WI38 (cell line): Measurements from ENCODE around the gene AGO3.

ENCODE experiments used
- H3K4me3 ChIP-seq: 2 replicates; pipeline ENCODE4 v1.5.1; 2011; ENCODE audit warnings: low read depth, mild to moderate bottlenecking, control low read depth, low read length
- TF ChIP-seq, protein P1 (sequence below): IDR thresholded peaks from 2 replicates; pipeline ENCODE4 v1.5.1; 2012; ENCODE audit warnings: low read depth, mild to moderate bottlenecking, control low read depth, low read length

AGO3 gene

GRCh38 chr1:36031441-36031840 lies 100.5 kb downstream of the AGO3 start:
- H3K4me3 ChIP-seq, result no peak overlapping the region
- TF ChIP-seq, protein P1, sequence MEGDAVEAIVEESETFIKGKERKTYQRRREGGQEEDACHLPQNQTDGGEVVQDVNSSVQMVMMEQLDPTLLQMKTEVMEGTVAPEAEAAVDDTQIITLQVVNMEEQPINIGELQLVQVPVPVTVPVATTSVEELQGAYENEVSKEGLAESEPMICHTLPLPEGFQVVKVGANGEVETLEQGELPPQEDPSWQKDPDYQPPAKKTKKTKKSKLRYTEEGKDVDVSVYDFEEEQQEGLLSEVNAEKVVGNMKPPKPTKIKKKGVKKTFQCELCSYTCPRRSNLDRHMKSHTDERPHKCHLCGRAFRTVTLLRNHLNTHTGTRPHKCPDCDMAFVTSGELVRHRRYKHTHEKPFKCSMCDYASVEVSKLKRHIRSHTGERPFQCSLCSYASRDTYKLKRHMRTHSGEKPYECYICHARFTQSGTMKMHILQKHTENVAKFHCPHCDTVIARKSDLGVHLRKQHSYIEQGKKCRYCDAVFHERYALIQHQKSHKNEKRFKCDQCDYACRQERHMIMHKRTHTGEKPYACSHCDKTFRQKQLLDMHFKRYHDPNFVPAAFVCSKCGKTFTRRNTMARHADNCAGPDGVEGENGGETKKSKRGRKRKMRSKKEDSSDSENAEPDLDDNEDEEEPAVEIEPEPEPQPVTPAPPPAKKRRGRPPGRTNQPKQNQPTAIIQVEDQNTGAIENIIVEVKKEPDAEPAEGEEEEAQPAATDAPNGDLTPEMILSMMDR, result no peak

DNA sequence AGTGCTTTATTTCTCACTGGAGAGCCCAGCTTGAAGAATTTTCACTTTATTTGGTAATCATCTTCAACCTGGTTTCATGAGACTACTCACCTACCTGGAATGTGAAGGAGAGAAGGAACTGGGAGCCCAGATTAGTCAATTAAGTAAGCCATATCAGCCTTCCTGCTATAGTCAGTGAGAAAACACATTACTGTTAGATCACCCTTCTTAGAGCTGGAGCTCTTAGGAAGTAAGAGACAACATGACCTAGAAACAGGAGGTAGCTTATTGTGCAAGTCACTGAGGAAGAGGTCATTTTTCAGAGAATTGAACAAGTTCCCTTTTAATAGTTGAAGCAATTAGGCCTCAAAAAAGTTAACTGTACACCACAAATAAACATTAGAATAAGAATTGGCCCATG lies 103.8 kb downstream of the AGO3 start:
- TF ChIP-seq, protein P1, result no peak
- H3K4me3 ChIP-seq, result no peak overlapping the region

- TF ChIP-seq, protein P1, result no peak
- H3K4me3 ChIP-seq, result no peak overlapping the region
These were observed 104.2 kb downstream of the AGO3 start for GRCh38 chr1:36035154-36035553.

DNA sequence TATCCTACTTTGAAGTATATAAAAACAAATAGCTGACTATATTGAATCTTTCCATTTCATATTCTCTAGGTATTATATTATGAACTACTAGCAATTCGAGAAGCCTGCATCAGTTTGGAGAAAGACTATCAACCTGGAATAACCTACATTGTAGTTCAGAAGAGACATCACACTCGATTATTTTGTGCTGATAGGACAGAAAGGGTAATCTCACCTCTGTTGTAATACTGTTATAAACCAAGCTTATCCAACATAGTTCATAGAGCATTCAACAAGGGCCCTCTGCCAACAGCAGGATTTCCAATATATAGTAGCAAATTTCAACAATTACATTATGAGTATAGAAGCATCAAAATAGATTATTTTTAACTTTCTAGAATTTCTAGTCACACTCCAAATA lies 109.3 kb downstream of the AGO3 start:
- no peak overlapping the region for H3K4me3 ChIP-seq
- TF ChIP-seq, protein P1, result no peak

DNA sequence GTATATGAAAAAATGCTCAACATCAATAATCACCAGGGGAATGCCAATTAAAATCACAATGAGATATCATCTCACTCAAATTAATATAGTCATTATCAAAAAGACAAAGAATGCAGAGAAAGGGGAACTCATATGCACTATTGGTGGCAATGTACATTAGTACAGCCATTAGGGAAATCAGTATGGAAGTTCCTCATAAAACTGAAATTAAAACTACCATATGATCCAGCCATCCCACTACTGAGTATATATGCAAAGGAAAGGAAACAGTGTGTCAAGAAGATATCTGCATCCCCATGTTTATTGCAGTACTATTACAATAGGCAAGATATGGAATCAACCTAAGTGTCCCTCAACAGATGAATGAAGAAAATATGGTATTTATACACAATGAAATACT lies 120.9 kb downstream of the AGO3 start:
- TF ChIP-seq, protein P1, result no peak
- no peak overlapping the region for H3K4me3 ChIP-seq

DNA sequence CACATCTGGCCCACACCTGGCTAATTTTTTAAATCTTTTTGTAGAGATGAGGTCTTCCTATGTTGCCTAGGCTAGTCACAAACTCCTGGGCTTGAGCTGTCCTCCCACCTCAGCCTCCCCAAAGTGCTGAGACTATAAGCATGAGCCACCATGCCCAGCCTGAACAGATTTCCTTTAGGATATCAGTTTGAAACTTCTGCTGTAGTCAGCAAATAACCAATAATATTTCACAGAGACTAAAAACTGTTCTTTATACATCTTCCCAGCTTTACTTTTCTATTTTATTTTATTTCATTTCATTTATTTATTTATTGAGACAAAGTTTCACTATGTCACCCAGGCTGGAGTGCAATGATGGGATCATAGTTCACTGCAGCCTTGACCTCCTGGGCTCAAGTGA lies 123.1 kb downstream of the AGO3 start:
- TF ChIP-seq, protein P1, result no peak
- H3K4me3 ChIP-seq, result no peak overlapping the region

DNA sequence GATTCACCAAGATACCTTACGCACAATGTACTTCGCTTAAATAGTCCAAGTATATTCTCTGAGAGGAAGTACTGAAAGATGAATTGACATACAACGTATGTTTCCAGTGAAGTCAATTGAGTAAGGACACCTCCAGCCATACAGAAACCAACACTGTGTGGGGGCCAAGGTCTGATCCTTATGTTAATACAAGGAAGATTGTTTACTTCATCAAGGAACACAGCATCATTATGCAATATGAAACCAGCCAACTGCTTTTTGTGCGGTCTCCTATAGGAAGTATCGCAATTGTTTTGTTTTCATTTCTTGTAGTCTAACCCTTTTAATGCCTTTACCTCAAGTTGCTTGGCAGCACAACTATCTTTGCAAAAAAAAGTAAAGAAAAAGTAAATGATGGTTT lies 124.8 kb downstream of the AGO3 start:
- no peak overlapping the region for H3K4me3 ChIP-seq
- TF ChIP-seq, protein P1, result no peak
